HG03469 (cell line): Measurements from ENCODE around the gene ARPC4.
"Not testable (repeated sequence)": the region's sequence is repeated elsewhere in the genome, so short reads cannot be mapped to it uniquely, and the experiment has no call there.

ENCODE experiments used
- ATAC-seq: cut with Tn5 transposase; IDR thresholded peaks from one replicate; pipeline ENCODE4 v1.9.1; 2021; ENCODE audit warnings: mild to moderate bottlenecking, moderate library complexity, moderate number of reproducible peaks; ENCODE audit not compliant: unreplicated experiment

ARPC4 gene

GRCh38 chr3:9851383-9851782 is 58.5 kb downstream of the ARPC4 start:
- not testable (repeated sequence) for ATAC-seq

GRCh38 chr3:9851926-9852325 is 59.0 kb downstream of the ARPC4 start:
- not testable (repeated sequence) for ATAC-seq

DNA sequence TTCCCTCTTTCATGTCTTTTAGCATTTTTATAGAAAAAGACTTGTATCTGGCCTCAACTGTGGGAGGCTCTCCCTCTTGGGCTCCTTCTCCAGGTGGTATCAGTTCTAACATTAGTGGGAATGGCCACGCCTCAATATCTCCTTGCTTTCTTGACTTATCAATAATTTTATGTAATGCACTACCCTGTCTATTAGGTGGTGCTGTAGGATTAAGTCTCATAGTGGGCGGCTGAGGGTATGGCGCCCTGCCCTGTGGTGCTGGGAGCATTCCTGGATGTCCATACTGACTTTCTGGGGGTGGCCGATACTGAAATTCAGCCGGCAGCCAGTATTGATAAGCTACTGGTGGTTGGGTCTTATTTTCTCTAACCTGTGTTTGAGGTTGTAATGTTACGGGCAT is 59.6 kb downstream of the ARPC4 start:
- ATAC-seq, result no peak

GRCh38 chr3:9854291-9854940 is 61.5 kb downstream of the ARPC4 start:
- not testable (repeated sequence) for ATAC-seq

DNA sequence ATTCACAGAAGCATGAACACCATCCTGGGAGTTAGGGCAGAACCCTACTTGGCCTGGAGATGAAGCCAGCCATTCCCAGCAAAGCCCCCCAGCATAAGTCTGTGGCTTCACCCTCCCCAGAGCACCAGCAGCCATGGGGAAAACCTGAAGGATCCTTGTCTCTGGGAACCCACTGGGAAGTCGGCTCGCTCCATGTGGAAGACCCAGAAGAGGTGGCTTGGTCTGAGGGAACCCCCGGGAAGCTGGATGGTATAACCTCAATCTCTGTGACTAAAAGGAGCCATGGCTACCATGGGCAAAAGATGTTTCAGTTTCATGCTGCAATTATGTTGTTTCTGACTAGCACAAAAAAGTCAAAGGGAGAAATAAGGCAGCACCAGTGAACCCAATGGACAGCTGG is 62.7 kb downstream of the ARPC4 start:
- no peak for ATAC-seq
